Fibroblast of lung (primary cell): ENCODE measurements around the gene ANKRD44.

Source experiments
- EZH2 ChIP-seq: IDR thresholded peaks from 2 replicates; pipeline ENCODE4 v1.5.1; 2012; ENCODE audit warnings: low read length, control low read depth, mild to moderate bottlenecking; ENCODE audit errors: missing control alignments
- TF ChIP-seq, protein P1 (sequence below), 2 donors: IDR thresholded peaks in 1 of 2; conservative IDR thresholded peaks in 1 of 2; 1 replicate in 1 of 2; 2 replicates in 1 of 2; pipeline ENCODE4 v1.5.1; 2011 to 2012; ENCODE audit warnings: low read length in 2 of 2, control low read depth in 1 of 2, inconsistent platforms in 1 of 2, low read depth in 1 of 2, mild to moderate bottlenecking in 1 of 2

DNA sequence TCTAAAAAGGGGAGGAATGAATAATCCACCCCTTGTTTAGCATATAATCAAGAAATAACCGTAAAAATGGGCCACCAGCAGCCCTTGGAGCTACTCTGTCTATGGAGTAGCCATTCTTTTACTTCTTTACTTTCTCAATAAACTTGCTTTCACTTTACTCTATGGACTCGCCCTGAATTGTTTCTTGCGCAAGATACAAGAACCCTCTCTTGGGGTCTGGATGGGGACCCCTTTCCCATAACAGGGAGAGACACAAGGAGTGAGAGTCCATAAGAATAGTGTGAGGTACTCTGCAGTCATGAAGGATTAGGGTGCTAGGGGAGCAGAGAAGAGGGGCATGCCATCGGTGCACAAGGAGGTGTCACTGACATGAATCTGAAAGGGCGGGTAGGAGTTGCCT, 224.9 kb downstream of the ANKRD44 start:
- TF ChIP-seq, protein P1, sequence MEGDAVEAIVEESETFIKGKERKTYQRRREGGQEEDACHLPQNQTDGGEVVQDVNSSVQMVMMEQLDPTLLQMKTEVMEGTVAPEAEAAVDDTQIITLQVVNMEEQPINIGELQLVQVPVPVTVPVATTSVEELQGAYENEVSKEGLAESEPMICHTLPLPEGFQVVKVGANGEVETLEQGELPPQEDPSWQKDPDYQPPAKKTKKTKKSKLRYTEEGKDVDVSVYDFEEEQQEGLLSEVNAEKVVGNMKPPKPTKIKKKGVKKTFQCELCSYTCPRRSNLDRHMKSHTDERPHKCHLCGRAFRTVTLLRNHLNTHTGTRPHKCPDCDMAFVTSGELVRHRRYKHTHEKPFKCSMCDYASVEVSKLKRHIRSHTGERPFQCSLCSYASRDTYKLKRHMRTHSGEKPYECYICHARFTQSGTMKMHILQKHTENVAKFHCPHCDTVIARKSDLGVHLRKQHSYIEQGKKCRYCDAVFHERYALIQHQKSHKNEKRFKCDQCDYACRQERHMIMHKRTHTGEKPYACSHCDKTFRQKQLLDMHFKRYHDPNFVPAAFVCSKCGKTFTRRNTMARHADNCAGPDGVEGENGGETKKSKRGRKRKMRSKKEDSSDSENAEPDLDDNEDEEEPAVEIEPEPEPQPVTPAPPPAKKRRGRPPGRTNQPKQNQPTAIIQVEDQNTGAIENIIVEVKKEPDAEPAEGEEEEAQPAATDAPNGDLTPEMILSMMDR (conservative IDR thresholded peaks at IDR 0.05 in 1 of 2, IDR thresholded peaks at IDR 0.05 in 1 of 2; ENCODE audit: low read depth in 1 of 2, low read length in 2 of 2), result no peak
- no peak for TF ChIP-seq EZH2
